VCaP (cell line): ENCODE results near the gene FKBP5.

Source experiments
- H3K27ac ChIP-seq: fragments of 450-650 bp; 2 replicates; pipeline ENCODE4 v1.5.1; 2017
- TF ChIP-seq, protein P1 (sequence below): fragments of 450-650 bp; conservative IDR thresholded peaks from 2 replicates; pipeline ENCODE4 v1.5.1; 2017; ENCODE audit warnings: mild to moderate bottlenecking, moderate library complexity

FKBP5 gene

DNA sequence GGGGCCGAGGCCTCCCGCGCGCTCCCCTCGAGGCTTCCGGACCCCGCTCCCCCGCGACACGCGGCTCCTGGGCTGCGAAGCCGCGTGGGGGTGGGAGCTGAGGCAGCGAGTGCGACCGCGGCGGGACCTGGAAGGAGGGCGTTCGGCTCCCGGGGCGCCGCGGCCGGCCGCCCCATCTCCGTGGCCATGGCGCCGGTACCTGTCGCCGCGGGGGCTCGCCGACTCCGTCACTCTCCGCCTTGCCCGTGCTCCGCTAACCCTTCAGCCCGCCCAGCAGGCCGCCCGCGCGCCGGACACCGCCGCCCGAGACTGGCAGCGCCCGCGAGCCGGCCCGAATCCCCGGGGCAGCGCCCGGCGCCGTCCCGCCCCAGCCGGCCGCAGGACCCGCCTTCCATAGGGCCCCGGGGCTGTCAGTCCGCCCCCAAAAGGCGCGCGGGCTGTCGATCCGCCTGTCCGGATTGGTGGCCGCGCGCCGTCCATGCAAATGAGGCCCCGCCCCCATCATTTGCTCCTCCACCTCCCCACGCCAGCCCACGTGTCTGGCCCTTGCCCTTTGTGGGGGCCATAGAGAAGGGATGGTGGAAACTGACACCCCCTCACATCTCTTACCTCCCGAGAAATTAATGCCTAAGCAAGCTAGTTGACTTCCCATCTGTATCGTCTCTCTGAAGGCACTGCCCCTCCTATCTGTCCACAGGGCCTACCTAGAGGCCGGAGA lies at the start of gene FKBP5:
FKBP5 (minus strand) TSS at position 311 of the 718 bp plus-strand sequence. CDS start 46,091 bp downstream, outside the sequence.
- TF ChIP-seq, protein P1, sequence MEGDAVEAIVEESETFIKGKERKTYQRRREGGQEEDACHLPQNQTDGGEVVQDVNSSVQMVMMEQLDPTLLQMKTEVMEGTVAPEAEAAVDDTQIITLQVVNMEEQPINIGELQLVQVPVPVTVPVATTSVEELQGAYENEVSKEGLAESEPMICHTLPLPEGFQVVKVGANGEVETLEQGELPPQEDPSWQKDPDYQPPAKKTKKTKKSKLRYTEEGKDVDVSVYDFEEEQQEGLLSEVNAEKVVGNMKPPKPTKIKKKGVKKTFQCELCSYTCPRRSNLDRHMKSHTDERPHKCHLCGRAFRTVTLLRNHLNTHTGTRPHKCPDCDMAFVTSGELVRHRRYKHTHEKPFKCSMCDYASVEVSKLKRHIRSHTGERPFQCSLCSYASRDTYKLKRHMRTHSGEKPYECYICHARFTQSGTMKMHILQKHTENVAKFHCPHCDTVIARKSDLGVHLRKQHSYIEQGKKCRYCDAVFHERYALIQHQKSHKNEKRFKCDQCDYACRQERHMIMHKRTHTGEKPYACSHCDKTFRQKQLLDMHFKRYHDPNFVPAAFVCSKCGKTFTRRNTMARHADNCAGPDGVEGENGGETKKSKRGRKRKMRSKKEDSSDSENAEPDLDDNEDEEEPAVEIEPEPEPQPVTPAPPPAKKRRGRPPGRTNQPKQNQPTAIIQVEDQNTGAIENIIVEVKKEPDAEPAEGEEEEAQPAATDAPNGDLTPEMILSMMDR = no peak
- peak within 1 kb of the TSS; percentile 86 for H3K27ac ChIP-seq

DNA sequence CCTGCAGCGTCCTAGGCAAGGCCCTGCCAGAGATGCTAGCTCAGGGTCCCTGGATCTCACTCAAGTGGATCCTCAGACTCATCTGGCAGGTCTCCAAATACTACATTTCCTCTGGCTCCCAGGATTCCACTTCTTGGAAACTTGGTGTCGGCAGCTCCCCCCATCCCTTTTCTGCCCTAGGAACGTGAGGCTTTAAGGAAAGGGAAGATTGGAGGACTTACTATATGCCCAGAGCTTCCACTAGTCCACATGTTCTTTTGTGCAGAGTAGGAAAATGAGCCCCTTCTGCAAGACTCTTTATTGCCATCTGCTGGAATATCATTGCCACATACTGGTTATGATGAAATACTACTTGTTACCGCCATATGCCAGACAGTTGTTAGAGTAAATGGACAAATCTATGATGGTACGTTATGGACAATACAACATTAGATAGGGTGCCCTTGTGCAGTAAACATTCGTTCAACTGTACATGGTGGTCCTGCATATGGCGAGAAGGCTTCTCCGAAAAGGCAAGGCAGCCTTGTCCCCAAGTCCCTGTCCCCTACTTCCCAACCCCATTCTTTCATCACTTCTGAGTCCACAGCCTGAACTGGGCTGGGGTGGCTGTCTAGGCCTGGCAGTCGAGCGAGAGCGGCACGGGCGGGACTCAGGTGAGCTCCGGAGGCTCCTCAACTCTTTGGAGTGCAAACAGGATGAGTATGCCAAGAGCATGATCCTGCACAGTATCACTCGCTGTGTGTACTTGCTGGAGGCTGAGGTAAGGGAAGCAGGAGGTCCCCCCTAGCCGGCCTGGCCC lies 48.9 kb upstream of the FKBP5 start:
- TF ChIP-seq, protein P1 = peak; percentile 89

DNA sequence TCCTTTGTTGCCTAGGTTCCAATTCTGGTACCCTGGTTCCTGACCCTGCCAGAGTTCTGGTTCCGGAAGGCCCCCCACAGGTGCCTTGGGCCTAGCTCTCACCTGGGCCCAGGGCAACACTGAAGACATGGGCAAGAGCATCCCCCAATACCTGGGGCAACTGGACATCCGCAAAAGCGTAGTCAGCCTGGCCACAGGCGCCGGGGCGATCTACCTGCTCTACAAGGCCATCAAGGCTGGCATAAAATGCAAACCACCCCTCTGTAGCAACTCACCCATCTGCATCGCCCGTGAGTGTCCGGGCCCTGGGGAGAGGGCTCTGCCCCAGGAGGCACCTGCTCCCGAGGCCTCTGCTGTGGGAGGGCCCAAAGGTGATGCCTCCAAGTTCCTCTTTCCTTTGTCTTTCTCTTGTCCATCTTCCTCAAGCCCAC lies 48.3 kb upstream of the FKBP5 start, which contains the start of gene ARMC12:
ARMC12 (plus strand) TSS at position 51 of the 431 bp plus-strand sequence; CDS start at position 128, 77 bp downstream.
- H3K27ac ChIP-seq = peak within 1 kb of the TSS; percentile 11; the same call in 1 of the 2 replicates
- TF ChIP-seq, protein P1 = no peak

More for the DNA sequence above, 48.9 kb upstream of the FKBP5 start:
- H3K27ac ChIP-seq = peak overlapping the region; percentile 11; the same call in 1 of the 2 replicates

DNA sequence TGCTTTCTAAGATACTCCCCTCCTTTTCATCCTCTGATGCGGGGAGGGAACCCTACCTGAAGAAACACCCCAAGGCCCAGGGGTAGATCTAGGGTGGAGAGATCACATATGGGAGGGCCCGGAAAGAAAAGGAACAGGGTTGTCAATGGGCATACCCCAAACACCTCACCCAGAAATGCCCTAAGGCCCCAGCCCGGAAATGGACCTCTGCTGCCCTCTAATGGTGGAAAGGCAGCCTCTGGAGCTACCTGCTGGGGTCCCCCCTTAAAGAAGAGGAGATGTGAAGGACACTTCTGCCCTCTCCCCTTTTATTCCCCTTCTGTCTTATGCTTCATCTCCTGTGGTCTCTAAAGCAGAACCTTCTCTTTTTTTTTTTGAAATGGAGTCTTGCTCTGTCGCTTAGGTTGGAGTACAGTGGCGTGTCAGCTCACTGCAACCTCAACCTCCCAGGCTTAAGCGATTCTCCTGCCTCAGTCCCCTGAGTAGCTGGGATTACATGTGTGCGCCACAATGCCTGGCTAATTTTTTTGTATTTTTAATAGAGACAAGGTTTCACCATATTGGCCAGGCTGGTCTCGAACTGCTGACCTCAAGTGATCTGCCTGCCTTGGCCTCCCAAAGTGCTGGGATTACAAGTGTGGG lies 47.7 kb upstream of the FKBP5 start:
- TF ChIP-seq, protein P1 = peak; percentile 90
- H3K27ac ChIP-seq = peak overlapping the region; percentile 11; the same call in 1 of the 2 replicates

DNA sequence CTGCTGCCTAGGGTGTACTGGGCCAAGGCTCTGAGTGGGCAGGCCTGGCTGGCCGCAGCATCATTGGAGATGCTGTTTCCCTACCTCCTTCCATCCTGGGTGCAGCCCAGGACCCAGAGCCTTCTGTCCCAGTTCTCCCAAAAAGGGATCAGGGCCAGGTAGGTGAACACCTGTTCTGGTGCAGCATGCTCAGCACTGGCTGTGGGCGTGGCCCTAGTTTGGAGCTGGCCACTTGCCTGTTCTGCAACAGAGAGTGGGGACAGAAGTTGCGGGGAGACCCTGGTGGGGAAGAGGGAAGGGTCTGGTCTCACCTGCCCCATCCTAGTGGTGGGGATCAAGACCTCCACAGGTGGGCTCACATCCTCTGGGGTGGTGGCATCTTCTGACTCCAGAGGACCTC lies 46.7 kb upstream of the FKBP5 start:
- TF ChIP-seq, protein P1 = no peak
- H3K27ac ChIP-seq = no peak overlapping the region

DNA sequence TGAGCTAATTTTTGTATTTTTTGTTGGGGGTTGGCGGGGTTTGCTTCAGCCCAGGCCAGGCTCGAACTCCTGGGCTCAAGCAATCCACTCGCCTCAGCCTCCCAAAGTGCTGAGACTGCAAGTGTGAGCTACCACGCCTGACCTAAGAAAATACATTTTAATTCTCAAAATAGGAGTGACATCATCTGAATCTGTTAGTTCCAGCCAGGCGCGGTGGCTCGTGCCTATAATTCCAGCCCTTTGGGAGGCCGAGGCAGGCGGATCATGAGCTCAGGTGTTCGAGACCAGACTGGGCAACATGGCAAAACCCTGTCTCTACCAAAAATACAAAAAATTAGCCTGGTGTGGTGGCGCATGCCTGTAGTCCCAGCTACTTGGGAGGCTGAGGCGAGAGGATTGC lies 45.6 kb upstream of the FKBP5 start:
- peak overlapping the region; percentile 100 for H3K27ac ChIP-seq

DNA sequence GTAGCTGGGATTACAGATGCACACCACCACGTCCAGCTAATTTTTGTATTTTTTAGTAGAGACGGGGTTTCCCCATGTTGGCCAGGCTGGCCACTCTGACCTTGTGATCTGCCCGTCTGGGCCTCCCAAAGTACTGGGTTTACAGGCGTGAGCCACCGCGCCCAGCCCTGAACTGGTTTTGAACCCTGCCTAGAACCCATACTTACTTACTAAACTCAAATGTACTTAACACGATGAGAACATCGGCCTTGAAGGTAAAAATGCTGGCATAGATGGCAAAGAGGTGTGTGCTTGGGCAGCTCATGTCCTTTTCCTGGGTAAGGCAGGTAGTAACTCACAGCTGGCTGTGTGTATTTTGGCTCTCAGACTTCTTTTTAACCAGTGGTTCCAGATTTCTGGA lies 44.9 kb upstream of the FKBP5 start:
- H3K27ac ChIP-seq = peak overlapping the region; percentile 100
- TF ChIP-seq, protein P1 = no peak
